CD4-positive, alpha-beta memory T cell (primary cell): ENCODE measurements around the gene TUBA4A. TPM values are rescaled to one million over a fixed set of nuclear protein-coding genes. Genes with fewer than 3 reads are reported as not detected.
"Not testable (repeated sequence)": the region's sequence is repeated elsewhere in the genome, so short reads cannot be mapped to it uniquely, and the experiment has no call there.

Experiments used
- CTCF ChIA-PET: fragments of 350-600 bp; sonication (Branson Sonifier 250); formaldehyde crosslinking; loops from one replicate; lab custom pipeline; 2021; ENCODE audit warnings: inconsistent platforms; ENCODE audit not compliant: partially characterized antibody; lab: Charles Lee
- POLR2A ChIA-PET: fragments of 350-600 bp; sonication (Branson Sonifier 250); formaldehyde crosslinking; loops from one replicate; lab custom pipeline; 2021; ENCODE audit not compliant: partially characterized antibody; lab: Charles Lee
- DNase-seq, 5 donors: peaks; one replicate each; pipeline versions ENCODE4 v3.0.0 to v3.0.0-alpha.2; 2020 to 2022; ENCODE audit warnings: mixed read lengths in 1 of 5
- H3K27ac ChIP-seq: one replicate; pipeline ENCODE4 v1.7.0; 2013; ENCODE audit warnings: low read depth, low read length
- H3K27me3 ChIP-seq: 2 replicates; pipeline ENCODE4 v1.7.0; 2013; ENCODE audit warnings: mild to moderate bottlenecking, low read length, moderate library complexity; ENCODE audit not compliant: insufficient read depth
- H3K36me3 ChIP-seq: 2 replicates; pipeline ENCODE4 v1.7.0; 2013; ENCODE audit warnings: mild to moderate bottlenecking, low read length, moderate library complexity; ENCODE audit not compliant: insufficient read depth
- H3K4me1 ChIP-seq: 2 replicates; pipeline ENCODE4 v1.7.0; 2013; ENCODE audit warnings: mild to moderate bottlenecking, low read length, moderate library complexity; ENCODE audit not compliant: insufficient read depth
- H3K4me3 ChIP-seq, 2 donors: one replicate each; pipeline ENCODE4 v1.7.0; 2013; ENCODE audit warnings: low read length in 2 of 2, mild to moderate bottlenecking in 1 of 2
- H3K9me3 ChIP-seq, 2 donors: one replicate each; pipeline ENCODE4 v1.7.0; 2013; ENCODE audit warnings: low read length in 2 of 2, control low read depth in 1 of 2; ENCODE audit not compliant: control insufficient read depth in 1 of 2
- H3K27ac Mint-ChIP-seq, 7 donors: one replicate each; pipeline ENCODE4 v1.8.0; 2020 to 2021; ENCODE audit warnings: mixed read lengths in 7 of 7, mild to moderate bottlenecking in 6 of 7, inconsistent platforms in 3 of 7, moderate library complexity in 3 of 7
- H3K27me3 Mint-ChIP-seq, 2 donors: one replicate each; pipeline ENCODE4 v1.8.0; 2020 to 2021; ENCODE audit warnings: mixed read lengths in 2 of 2
- H3K36me3 Mint-ChIP-seq, 2 donors: one replicate each; pipeline ENCODE4 v1.8.0; 2020 to 2021; ENCODE audit warnings: mixed read lengths in 2 of 2, inconsistent platforms in 1 of 2, mild to moderate bottlenecking in 1 of 2
- H3K4me1 Mint-ChIP-seq, 4 donors: one replicate each; pipeline ENCODE4 v1.8.0; 2020 to 2021; ENCODE audit warnings: mixed read lengths in 4 of 4, mild to moderate bottlenecking in 1 of 4
- H3K4me3 Mint-ChIP-seq, 8 donors: one replicate each; pipeline ENCODE4 v1.8.0; 2020 to 2021; ENCODE audit warnings: mixed read lengths in 8 of 8, mild to moderate bottlenecking in 7 of 8, moderate library complexity in 6 of 8, inconsistent platforms in 3 of 8
- H3K9me3 Mint-ChIP-seq, 8 donors: one replicate each; pipeline ENCODE4 v1.8.0; 2020 to 2021; ENCODE audit warnings: mixed read lengths in 8 of 8, mild to moderate bottlenecking in 5 of 8, inconsistent platforms in 3 of 8, moderate library complexity in 1 of 8
- intact Hi-C: fragments of 100-400 bp; cut with micrococcal nuclease; formaldehyde crosslinking; loops from one replicate; pipeline ENCODE4 v1.15.1; 2023
- polyA plus RNA-seq, 2 donors: library from polyadenylated mRNA; unstranded; fragments of 300-500 nt; fragmentation: Illumina TruSeq; gene quantifications; one replicate each; pipeline ENCODE4 v1.2.3, GENCODE V29; 2021
- total RNA-seq, 2 experiments: library from RNA; stranded (reverse); gene quantifications; one replicate each; pipeline ENCODE4 v1.2.3, GENCODE V29; 2021

The TUBA4A gene
- total and polyA plus RNA-seq, 4 experiments from 2014 or later, result 157 to 268 (median 251) TPM

- no peaks in the 10 kb centered on the region for H3K4me1 ChIP-seq
- no peaks in the 10 kb centered on the region for H3K27me3 Mint-ChIP-seq
- no peak overlapping the region for H3K4me3 Mint-ChIP-seq
- peak overlapping the region in 6 of 7 donors; percentile 29 to 75 (median 46) for H3K27ac Mint-ChIP-seq
- no peak overlapping the region for H3K4me3 ChIP-seq
- H3K9me3 Mint-ChIP-seq, result no peaks in the 10 kb centered on the region
- H3K9me3 ChIP-seq, result no peaks in the 10 kb centered on the region
- no peak overlapping the region for H3K27ac ChIP-seq
- no peaks in the 10 kb centered on the region for H3K27me3 ChIP-seq
- intact Hi-C loops, result no loop called here
- ChIA-PET CTCF (interaction anchor here (1.3 to 14.0 kb wide), 3 partner anchors 6 to 116 kb away, joined by 4 to 208 read pairs (median 4); no protein-coding TSS in a partner anchor), POLR2A (interaction anchor here (1.0 to 1.3 kb wide), 2 partner anchors 70 to 111 kb away, joined by 4 to 5 read pairs; partner anchors contain the start of gene CNPPD1)
- H3K36me3 ChIP-seq, result peaks cover 32% of the 10 kb centered on the region
- DNase-seq, result no peak
- H3K36me3 Mint-ChIP-seq, result peaks cover 14 to 33% of the 10 kb centered on the region in 2 donors
- H3K4me1 Mint-ChIP-seq, result peaks cover 0 to 6% (median 4%) of the 10 kb centered on the region in 4 donors
Measured at GRCh38 chr2:219287580-219288265, 34.0 kb upstream of the TUBA4A start.

GRCh38 chr2:219287116-219287440 lies 33.4 kb upstream of the TUBA4A start:
- H3K27ac ChIP-seq, H3K9me3 ChIP-seq, H3K4me3 Mint-ChIP-seq, H3K27me3 ChIP-seq, H3K4me3 ChIP-seq, H3K4me1 ChIP-seq, H3K9me3 Mint-ChIP-seq, DNase-seq, H3K27me3 Mint-ChIP-seq, intact Hi-C loops: not testable (repeated sequence)
- H3K36me3 ChIP-seq, result peaks cover 39% of the 10 kb centered on the region
- ChIA-PET CTCF (interaction anchor here (1.1 to 14.0 kb wide), 4 partner anchors 6 to 115 kb away, joined by 4 to 208 read pairs (median 4); no protein-coding TSS in a partner anchor), POLR2A (interaction anchor here (1.0 to 1.3 kb wide), 4 partner anchors 8 to 110 kb away, joined by 3 to 4 read pairs (median 4); partner anchors contain the start of genes ANKZF1, ATG9A and CNPPD1)
- H3K36me3 Mint-ChIP-seq, result peaks cover 18 to 39% of the 10 kb centered on the region in 2 donors
- H3K27ac Mint-ChIP-seq, result peak overlapping the region in 4 of 7 donors; percentile 42 to 75 (median 48)
- peaks cover 0 to 11% (median 5%) of the 10 kb centered on the region in 4 donors for H3K4me1 Mint-ChIP-seq

- Mint-ChIP-seq H3K4me3 (no peak overlapping the region), H3K27me3 (no peaks in the 10 kb centered on the region), H3K27ac (peak overlapping the region in 5 of 7 donors; percentile 36 to 85 (median 47)), H3K4me1 (peaks cover 0 to 11% (median 7%) of the 10 kb centered on the region in 4 donors), H3K36me3 (peaks cover 22 to 42% of the 10 kb centered on the region in 2 donors), H3K9me3 (no peaks in the 10 kb centered on the region)
- Histone ChIP-seq H3K9me3 (no peaks in the 10 kb centered on the region), H3K4me1 (peaks cover 6% of the 10 kb centered on the region), H3K4me3 (no peak overlapping the region), H3K36me3 (peaks cover 42% of the 10 kb centered on the region), H3K27ac (no peak overlapping the region), H3K27me3 (no peaks in the 10 kb centered on the region)
- ChIA-PET CTCF (interaction anchor here (1.1 to 14.0 kb wide), 4 partner anchors 7 to 115 kb away, joined by 4 to 208 read pairs (median 4); no protein-coding TSS in a partner anchor), POLR2A (interaction anchor here (1.0 to 1.3 kb wide), 5 partner anchors 8 to 110 kb away, joined by 3 to 4 read pairs (median 4); partner anchors contain the start of genes ABCB6, ANKZF1, ATG9A and CNPPD1)
- peak in 1 of 5 donors; percentile 30 for DNase-seq
- intact Hi-C loops, result no loop called here
Measured at GRCh38 chr2:219286436-219287115, 32.9 kb upstream of the TUBA4A start.

GRCh38 chr2:219285894-219286425 lies 32.2 kb upstream of the TUBA4A start:
- no peaks in the 10 kb centered on the region for H3K27me3 ChIP-seq
- H3K27ac ChIP-seq, result no peak overlapping the region
- intact Hi-C loops, result no loop called here
- H3K36me3 ChIP-seq, result peaks cover 48% of the 10 kb centered on the region
- CTCF ChIA-PET, result interaction anchor here (1.1 to 14.0 kb wide), 3 partner anchors 7 to 13 kb away, joined by 4 to 208 read pairs (median 4); no protein-coding TSS in a partner anchor
- peaks cover 0 to 17% (median 13%) of the 10 kb centered on the region in 4 donors for H3K4me1 Mint-ChIP-seq
- H3K9me3 Mint-ChIP-seq, result no peaks in the 10 kb centered on the region
- peak in 1 of 5 donors; percentile 24 for DNase-seq
- peaks cover 28 to 48% of the 10 kb centered on the region in 2 donors for H3K36me3 Mint-ChIP-seq
- POLR2A ChIA-PET, result interaction anchor here (1.0 to 10.9 kb wide), 6 partner anchors 9 to 67 kb away, joined by 3 to 338 read pairs (median 4); partner anchors contain the start of genes ABCB6, ANKZF1, ATG9A and TUBA4A
- H3K27ac Mint-ChIP-seq, result peak overlapping the region in 2 of 7 donors; percentile 42 to 85
- no peaks in the 10 kb centered on the region for H3K27me3 Mint-ChIP-seq
- H3K9me3 ChIP-seq, result no peaks in the 10 kb centered on the region
- H3K4me3 ChIP-seq, result no peak overlapping the region
- H3K4me1 ChIP-seq, result peaks cover 7% of the 10 kb centered on the region
- no peak overlapping the region for H3K4me3 Mint-ChIP-seq

GRCh38 chr2:219285373-219285735 lies 31.6 kb upstream of the TUBA4A start:
- Mint-ChIP-seq H3K27me3 (no peaks in the 10 kb centered on the region), H3K36me3 (peaks cover 30 to 53% of the 10 kb centered on the region in 2 donors), H3K4me3 (no peak overlapping the region), H3K9me3 (no peaks in the 10 kb centered on the region), H3K4me1 (peaks cover 0 to 23% (median 16%) of the 10 kb centered on the region in 4 donors), H3K27ac (peak overlapping the region in 2 of 7 donors; percentile 75 to 77)
- peaks cover 13% of the 10 kb centered on the region for H3K4me1 ChIP-seq
- H3K27me3 ChIP-seq, result no peaks in the 10 kb centered on the region
- no peak for DNase-seq
- no peak overlapping the region for H3K27ac ChIP-seq
- H3K9me3 ChIP-seq, result no peaks in the 10 kb centered on the region
- H3K36me3 ChIP-seq, result peaks cover 53% of the 10 kb centered on the region
- ChIA-PET POLR2A (interaction anchor here (1.0 to 10.9 kb wide), 3 partner anchors 10 to 67 kb away, joined by 3 to 338 read pairs (median 13); partner anchors contain the start of genes ABCB6, TUBA4A and TUBA4B), CTCF (interaction anchor here (14.0 kb wide), 1 partner anchor 8 kb away, joined by 208 read pairs; no protein-coding TSS in a partner anchor)
- no peak overlapping the region for H3K4me3 ChIP-seq
- intact Hi-C loops, result no loop called here

GRCh38 chr2:219284501-219285372 lies 31.0 kb upstream of the TUBA4A start:
- H3K27ac Mint-ChIP-seq, result peak overlapping the region in 1 of 7 donors; percentile 48
- peaks cover 53% of the 10 kb centered on the region for H3K36me3 ChIP-seq
- POLR2A ChIA-PET, result interaction anchor here (2.9 to 10.9 kb wide), 2 partner anchors 11 to 33 kb away, joined by 13 to 338 read pairs; partner anchors contain the start of genes TUBA4A and TUBA4B

More at GRCh38 chr2:219284501-219285372, 31.0 kb upstream of the TUBA4A start:
- intact Hi-C loops, result no loop called here
- Mint-ChIP-seq H3K36me3 (peaks cover 33 to 59% of the 10 kb centered on the region in 2 donors), H3K27me3 (no peaks in the 10 kb centered on the region), H3K4me3 (no peak overlapping the region), H3K4me1 (peaks cover 3 to 29% (median 21%) of the 10 kb centered on the region in 4 donors), H3K9me3 (no peaks in the 10 kb centered on the region)
- no peaks in the 10 kb centered on the region for H3K9me3 ChIP-seq
- H3K27ac ChIP-seq, result no peak overlapping the region
- no peak overlapping the region for H3K4me3 ChIP-seq
- CTCF ChIA-PET, result interaction anchor here (1.4 to 14.0 kb wide), 3 partner anchors 9 to 65 kb away, joined by 3 to 208 read pairs (median 13); no protein-coding TSS in a partner anchor
- H3K4me1 ChIP-seq, result peaks cover 19% of the 10 kb centered on the region
- DNase-seq, result peak in 1 of 5 donors; percentile 35
- no peaks in the 10 kb centered on the region for H3K27me3 ChIP-seq
